H54 (cell line): ENCODE results near the gene SNRK.

ENCODE experiments used
- DNase-seq: peaks from one replicate; pipeline ENCODE4 v3.0.0; 2011; ENCODE audit warnings: low spot score, mixed read lengths; ENCODE audit not compliant: insufficient read length
- FAIRE-seq: peaks from 3 replicates; lab custom pipeline; 2011; peaks lifted over from hg19 to GRCh38; lab: Jason Lieb, UNC
- POLR2A ChIP-seq: IDR thresholded peaks from 2 replicates; pipeline ENCODE4 v1.6.1; 2011; ENCODE audit warnings: low read depth, mild to moderate bottlenecking, low read length

Gene SNRK

GRCh38 chr3:43334976-43335375, 48.6 kb downstream of the SNRK start:
- DNase-seq (no peak), FAIRE-seq (no peak)
- TF ChIP-seq POLR2A, result no peak

- FAIRE-seq, result no peak
- TF ChIP-seq POLR2A, result no peak
- no peak for DNase-seq
These were observed 49.5 kb downstream of the SNRK start for GRCh38 chr3:43335799-43336198.

- no peak for DNase-seq
These were observed 52.0 kb downstream of the SNRK start for GRCh38 chr3:43338295-43338694.

GRCh38 chr3:43340403-43340802, 54.1 kb downstream of the SNRK start:
- DNase-seq (no peak), FAIRE-seq (no peak)
- no peak for TF ChIP-seq POLR2A

More at GRCh38 chr3:43338295-43338694, 52.0 kb downstream of the SNRK start:
- no peak for TF ChIP-seq POLR2A
- FAIRE-seq, result no peak

GRCh38 chr3:43341788-43342187, 55.4 kb downstream of the SNRK start:
- DNase-seq (no peak), FAIRE-seq (no peak)
- TF ChIP-seq POLR2A, result no peak

- DNase-seq (no peak), FAIRE-seq (no peak)
- TF ChIP-seq POLR2A, result no peak
These were observed 56.8 kb downstream of the SNRK start for GRCh38 chr3:43343185-43343584.

- FAIRE-seq (no peak), DNase-seq (no peak)
- TF ChIP-seq POLR2A, result no peak
These were observed 57.5 kb downstream of the SNRK start for GRCh38 chr3:43343815-43344214.

- FAIRE-seq, result no peak
- DNase-seq, result no peak
- TF ChIP-seq POLR2A, result no peak
These were observed 58.2 kb downstream of the SNRK start for GRCh38 chr3:43344520-43344919.

GRCh38 chr3:43345246-43345645, 58.9 kb downstream of the SNRK start:
- no peak for TF ChIP-seq POLR2A
- FAIRE-seq (no peak), DNase-seq (no peak)

- FAIRE-seq, result no peak
- TF ChIP-seq POLR2A, result no peak
- no peak for DNase-seq
These were observed 59.5 kb downstream of the SNRK start for GRCh38 chr3:43345877-43346276.

- no peak for FAIRE-seq
- TF ChIP-seq POLR2A, result no peak
- DNase-seq, result no peak
These were observed 60.8 kb downstream of the SNRK start for GRCh38 chr3:43346978-43347749.

GRCh38 chr3:43347774-43348173, 61.4 kb downstream of the SNRK start:
- no peak for TF ChIP-seq POLR2A
- no peak for FAIRE-seq

GRCh38 chr3:43348350-43348749, 62.0 kb downstream of the SNRK start:
- TF ChIP-seq POLR2A, result no peak
- FAIRE-seq, result no peak
- DNase-seq, result no peak

More at GRCh38 chr3:43347774-43348173, 61.4 kb downstream of the SNRK start:
- DNase-seq, result no peak

GRCh38 chr3:43348852-43349574, 62.7 kb downstream of the SNRK start:
- TF ChIP-seq POLR2A, result no peak
- no peak for FAIRE-seq
- no peak for DNase-seq

- no peak for TF ChIP-seq POLR2A
- FAIRE-seq, result no peak
- DNase-seq, result no peak
These were observed 63.4 kb downstream of the SNRK start for GRCh38 chr3:43349716-43350115.

GRCh38 chr3:43353393-43353792, 67.1 kb downstream of the SNRK start:
- no peak for TF ChIP-seq POLR2A
- FAIRE-seq, result no peak
- no peak for DNase-seq
